ENCODE results near the gene CLEC16A.
"Not testable (repeated sequence)": the region's sequence is repeated elsewhere in the genome, so short reads cannot be mapped to it uniquely, and the experiment has no call there.

CLEC16A gene

DNA sequence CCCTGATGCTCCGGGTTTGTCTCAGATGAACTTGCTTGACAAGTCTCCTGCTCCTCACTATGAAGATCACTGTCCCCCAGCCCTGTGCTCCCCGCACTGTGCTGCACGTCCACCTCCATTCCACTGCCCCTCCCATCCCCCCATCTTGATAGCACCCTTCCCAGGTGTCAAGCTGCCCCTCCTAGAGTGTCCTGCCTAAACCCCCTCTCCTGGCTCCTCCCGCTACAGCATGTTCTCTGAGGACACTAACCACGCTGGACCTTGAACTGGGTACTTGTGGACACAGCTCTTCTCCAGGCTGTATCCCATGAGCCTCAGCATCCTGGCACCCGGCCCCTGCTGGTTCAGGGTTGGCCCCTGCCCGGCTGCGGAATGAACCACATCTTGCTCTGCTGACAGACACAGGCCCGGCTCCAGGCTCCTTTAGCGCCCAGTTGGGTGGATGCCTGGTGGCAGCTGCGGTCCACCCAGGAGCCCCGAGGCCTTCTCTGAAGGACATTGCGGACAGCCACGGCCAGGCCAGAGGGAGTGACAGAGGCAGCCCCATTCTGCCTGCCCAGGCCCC lies 20.6 kb upstream of the CLEC16A start:
- DNase-seq (ENCODE audit: low read depth): no peak

DNA sequence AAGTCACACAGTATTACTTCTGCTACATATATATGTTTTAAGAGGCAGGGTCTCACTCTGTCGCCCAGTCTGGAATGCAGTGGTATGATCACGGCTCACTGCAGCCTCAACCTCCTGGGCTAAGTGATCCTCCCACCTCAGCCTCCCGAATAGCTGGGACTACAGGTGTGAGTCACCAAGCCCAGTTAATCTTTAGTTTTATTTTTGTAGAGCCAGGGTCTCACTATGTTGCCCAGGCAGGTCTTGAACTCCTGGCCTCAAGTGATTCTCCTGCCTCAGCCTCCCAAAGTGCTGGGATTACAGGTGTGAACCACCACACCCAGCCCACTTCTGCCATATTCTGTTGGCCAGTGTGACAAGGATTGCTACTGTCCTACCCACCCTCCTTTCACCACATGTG lies 19.1 kb upstream of the CLEC16A start:
- DNase-seq (ENCODE audit: low read depth): not testable (repeated sequence)

DNA sequence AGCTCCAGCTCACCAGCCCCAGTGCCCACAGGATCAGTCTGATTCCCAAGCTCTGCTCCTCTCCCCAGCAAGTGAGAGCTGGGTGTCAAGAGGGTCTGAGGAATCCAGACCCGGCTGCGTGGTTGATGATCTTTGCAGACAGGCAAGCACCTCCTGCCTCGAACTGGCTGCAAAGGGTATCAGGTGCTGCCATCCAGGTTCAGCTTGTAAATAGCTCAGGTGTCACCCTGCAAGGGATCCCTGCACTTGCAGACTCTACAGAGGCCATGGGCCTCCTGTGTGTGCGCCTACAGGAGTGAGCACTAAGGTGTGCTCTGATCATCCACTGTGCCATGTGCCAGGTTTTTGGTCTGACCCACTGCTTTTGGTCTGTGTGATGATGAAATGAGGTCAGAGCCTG lies 18.3 kb upstream of the CLEC16A start:
- no peak for DNase-seq (ENCODE audit: low read depth)

DNA sequence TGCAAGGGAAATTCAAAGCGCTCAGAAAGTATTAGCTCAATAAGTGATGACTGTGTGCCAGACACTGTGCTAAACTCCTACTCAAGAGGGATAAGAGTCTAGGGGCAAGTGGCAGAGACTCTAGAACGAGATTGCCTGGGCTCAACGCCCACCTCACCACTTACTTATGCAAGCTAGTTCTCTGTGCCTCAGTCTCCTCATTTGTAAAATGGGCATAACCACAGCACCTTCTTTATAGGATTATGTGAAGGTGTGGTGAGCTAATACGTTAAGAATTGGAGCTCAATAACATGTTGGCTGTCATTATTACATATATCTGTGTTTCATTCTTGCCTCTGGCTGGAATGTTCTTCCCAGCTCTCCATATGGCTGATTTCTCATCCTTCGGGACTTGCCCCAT lies 17.5 kb upstream of the CLEC16A start:
- no peak for DNase-seq (ENCODE audit: low read depth)

DNA sequence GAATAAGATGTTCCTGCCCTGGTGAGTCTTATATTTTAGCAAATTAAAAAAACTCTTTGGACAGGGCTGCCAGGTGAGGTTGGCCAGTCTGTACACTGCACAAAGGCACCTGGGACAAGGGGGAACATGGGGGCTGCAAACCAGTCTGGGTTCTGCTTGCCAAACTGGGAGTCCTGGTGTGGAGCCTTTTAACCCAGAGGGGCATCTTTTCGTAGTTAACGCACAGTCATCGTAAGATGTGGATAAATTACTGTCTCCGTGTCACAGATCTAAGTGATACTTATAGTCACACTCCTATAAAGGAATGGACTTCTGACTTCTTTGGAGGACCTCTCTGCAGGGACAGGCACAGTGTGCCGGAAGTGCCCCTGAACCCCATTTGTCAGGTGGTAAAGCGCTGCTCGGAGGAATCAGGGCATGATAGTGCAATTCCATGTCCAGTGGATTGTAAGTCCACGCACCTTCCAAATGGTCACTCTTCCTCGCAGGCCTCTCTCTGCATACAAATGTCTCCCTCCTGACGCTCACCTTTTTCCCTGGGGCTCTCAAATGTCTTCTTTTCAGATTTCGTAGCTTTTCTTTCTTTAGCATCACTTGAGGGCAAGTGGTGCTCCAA lies 16.8 kb upstream of the CLEC16A start:
- DNase-seq (ENCODE audit: low read depth): no peak

DNA sequence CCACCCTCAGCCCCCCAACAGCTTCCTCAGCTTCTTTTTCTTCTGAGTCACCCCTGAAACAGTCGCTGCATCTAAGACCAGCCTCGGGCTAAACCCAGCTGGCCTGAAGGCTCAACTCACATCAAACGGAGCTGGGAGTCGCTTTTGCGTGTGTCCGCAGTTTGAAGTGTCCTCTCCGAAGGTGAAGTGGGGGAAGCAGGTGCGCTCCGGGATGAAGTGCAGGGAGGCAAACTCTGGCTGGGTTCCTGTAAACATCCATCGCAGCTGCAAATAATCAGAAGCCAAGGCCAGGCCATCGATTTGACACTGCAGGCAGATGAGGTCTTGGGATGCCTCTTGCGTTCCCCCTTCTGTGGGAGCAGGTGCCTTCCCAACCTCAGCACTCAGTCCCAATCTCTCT lies 15.3 kb upstream of the CLEC16A start:
- not testable (repeated sequence) for DNase-seq (ENCODE audit: low read depth)

DNA sequence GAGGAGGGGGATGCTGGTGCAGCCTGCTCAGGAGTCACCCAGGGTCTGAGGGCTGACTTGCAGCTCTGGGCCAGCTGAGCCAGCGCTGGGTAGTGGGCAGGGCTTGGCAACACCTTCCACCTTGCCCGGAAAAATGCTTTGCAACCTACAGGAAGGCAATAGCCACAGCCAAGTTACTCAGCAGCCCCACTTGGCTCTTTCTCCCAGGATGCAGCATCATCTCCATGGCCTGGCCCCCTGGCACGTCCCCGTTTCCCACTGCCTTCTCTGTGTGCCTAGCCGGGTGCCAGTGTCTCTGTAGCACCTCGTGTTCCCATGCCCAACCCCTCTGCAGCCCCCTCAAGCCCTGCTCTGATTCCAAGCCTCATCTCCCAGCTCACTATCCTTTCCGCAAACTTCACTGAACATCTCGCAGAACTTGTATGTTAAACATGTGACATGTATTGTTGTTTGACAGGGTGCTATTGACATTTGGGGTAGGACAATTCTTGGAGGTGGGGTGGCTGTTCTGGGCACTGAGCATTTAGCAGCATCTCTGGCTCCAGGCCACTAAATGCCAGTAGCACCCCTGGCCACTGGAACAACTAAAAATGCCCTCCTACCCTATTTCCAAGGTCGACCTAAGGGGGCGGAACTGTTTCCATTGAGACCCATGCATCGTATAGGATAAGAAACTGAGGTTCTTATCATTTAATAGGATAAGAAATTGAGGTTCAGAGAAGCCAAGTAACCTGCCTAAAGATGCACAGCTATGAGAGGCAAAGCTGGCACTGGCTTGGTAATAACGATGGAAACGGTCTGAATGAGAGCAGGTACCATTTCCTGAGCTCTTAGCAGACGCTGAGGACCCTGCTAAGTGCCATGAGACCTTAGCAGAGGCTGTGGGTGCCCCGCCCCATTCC lies 14.3 kb upstream of the CLEC16A start:
- no peak for DNase-seq (ENCODE audit: low read depth)

DNA sequence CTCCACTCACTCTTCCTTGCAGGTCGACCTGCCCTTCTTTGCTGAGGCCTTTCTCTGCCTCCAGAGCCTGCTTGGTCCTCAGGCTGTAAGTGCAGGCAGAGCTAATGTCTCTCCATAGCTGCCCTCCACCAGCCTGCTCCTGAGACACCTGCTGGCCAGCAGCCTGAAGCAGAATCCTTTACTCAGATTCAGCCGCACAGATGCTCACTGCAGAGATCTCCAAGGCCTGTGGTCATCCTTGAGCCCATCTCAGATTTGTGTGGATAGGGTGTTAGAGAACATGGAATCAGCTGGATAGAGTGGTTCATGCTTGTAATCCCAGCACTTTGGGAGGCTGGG lies 13.6 kb upstream of the CLEC16A start:
- DNase-seq (ENCODE audit: low read depth): no peak

DNA sequence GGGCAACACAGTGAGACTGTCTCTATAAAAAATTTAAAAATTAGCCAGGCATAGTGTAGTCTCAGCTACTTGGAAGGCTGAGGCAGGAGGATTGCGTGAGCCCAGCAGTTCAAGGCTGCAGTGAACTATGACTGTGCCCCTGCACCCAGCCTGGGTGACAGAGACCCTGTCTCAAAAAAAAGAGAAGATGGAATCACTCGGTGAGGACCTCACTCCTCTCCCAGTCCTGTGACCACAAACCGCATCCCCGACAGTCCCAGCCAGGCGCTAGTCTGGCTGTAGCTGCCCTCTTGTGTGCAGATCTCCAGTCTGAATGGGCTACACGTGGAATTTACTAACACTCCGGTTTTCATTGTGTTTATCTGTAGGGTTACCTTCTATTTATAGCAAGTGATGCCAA lies 13.2 kb upstream of the CLEC16A start:
- DNase-seq (ENCODE audit: low read depth): no peak

DNA sequence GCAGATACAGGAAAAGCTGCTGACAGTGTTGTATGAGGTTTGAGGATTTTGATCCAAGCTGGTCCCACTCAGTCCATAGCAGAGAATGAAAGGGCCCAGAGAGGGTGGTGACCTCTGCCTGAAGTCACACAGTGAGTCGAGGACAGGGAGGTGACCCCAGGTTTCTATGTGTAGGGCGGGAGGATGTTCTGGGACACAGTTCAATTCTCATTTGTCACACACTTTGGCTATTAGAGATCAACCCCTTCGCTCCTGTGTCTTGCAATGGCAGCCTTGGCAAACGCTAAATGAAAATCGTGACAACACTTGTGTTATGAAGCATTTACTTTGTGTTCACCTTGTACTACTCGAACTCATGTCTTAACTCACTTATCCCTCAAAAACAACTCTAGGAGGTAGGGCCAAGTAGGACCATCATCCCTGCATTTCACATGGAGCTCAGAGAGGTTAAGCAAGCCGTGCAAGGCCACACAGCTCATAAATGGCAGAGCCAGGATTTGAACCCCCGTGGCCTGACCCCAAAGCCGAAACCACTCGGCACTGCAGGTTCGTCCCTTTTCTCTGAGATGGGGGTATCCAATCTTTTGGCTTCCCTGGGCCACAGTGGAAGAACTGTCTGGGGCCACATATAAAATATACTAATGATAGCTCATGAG lies 12.3 kb upstream of the CLEC16A start:
- DNase-seq (ENCODE audit: low read depth): no peak

DNA sequence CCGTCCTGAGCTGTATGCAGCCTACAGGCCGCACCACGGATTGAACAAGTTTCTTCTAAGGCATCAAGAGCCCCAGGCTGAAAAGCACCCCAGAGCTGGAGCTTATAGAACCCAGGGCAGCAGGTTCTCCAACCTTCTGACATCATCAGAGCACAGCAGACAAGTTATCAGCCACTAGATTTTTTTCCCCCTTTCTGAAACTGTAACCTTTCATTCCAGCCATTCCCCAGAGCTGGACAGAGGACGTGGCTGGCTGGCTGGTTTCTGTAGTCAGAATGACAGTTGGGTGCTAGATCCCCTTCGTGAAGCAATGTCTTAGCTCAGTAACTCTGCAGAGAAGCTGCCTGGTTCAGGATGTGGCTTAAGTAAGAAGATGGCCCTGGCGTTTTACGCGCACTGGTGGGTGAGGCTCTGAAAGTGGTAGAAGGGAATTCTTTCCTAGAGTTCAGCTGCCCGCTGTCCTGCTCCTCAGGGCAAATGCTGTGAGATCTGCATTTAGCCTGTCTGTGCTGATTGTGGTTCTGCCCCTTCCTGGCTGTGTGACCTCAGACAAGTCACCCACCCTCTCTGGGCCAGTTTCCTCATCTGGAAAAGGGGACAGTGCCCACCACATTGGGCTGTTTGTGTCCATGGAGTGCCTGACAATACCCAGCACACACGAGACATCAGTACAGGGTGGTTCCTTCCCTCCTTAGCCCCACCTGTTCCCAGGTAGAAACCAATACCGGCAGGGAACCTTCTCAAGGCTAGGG lies 11.2 kb upstream of the CLEC16A start:
- no peak for DNase-seq (ENCODE audit: low read depth)

DNA sequence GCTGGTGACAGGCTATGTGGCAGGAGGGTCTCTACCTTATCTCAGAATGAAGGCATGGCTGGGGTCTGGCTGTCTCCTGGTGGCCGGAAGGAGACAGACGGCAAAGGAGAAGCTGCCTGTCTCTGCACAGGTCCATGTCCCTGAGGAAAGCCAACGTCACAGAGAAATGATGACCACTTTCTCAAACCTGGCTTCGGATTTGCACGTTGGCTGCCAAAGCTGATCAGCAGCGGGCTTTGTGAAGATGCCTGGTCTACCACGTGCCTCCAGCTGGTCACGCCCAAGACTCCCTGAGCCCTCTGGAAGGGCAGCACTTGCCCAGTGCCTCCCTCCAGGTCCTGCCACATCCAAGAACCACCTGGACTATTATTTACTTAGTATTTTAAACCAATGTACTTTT lies 10.5 kb upstream of the CLEC16A start:
- DNase-seq (ENCODE audit: low read depth): no peak

DNA sequence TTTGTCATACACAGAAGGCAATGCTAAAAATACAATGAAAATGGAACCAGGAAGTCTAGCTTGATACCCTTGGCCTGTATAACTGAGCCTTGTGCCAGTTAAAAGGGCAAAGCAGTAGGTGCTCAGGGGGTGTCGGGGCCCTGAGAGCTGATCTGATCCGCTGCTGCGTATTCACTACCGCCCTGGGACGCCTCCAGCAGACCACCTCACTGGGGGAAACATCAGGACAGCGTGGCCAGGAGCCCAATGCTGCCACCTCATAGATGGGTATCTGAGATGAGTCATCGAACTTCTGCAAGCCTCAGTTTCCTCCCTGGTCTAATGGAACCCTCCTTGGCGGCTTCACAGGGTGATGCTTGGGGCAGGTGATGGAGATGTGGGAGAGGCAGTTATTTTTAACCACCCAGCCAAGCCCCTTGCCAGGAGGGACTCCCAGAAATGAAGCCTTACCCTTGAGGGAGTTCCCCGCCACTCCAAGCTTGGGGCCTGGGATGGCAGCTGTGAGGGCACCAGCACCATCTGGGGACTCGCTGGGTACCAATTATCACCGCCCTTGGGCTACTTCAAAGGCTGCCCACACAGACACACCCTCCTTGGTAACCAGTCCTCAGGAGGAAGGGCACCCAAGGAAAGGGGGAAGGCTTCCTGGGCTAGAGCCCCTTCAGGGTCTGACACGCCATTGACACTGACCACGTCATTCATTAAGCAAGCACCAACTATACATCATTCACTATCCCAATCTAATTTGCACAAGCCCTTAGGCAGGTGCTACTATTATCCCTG lies 9.8 kb upstream of the CLEC16A start:
- no peak for DNase-seq (ENCODE audit: low read depth)

DNA sequence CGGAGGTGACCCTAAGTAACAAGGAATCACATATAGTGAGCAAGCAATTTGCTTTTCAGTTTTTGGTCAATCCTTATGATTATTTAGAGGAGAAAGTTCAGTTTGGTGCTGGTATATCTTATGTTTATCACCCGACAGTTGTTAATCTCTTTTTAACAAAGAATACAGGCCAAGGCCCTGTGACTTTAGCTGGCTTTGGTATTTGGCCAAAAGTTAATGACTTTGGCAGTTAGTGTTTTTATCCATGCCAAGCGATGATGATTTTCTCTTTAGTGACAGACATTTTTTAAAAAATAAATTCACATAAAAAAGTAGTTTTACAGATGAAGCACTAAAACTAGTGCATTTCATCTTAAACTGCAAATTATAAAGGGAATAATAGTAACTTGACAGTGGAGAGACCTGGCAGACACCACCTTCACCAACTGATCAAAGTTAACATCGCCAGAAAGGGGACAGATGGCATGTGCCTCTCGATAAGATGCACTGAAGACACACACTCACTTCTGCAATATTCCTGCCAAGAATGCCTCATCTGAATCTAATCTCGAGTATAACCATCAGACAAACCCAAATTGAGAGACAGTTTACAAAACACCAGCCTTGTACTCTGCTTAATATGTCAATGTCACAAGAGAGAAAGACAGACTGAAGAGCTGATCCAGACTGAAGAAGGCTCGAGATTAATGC lies 9.0 kb upstream of the CLEC16A start:
- no peak for DNase-seq (ENCODE audit: low read depth)

DNA sequence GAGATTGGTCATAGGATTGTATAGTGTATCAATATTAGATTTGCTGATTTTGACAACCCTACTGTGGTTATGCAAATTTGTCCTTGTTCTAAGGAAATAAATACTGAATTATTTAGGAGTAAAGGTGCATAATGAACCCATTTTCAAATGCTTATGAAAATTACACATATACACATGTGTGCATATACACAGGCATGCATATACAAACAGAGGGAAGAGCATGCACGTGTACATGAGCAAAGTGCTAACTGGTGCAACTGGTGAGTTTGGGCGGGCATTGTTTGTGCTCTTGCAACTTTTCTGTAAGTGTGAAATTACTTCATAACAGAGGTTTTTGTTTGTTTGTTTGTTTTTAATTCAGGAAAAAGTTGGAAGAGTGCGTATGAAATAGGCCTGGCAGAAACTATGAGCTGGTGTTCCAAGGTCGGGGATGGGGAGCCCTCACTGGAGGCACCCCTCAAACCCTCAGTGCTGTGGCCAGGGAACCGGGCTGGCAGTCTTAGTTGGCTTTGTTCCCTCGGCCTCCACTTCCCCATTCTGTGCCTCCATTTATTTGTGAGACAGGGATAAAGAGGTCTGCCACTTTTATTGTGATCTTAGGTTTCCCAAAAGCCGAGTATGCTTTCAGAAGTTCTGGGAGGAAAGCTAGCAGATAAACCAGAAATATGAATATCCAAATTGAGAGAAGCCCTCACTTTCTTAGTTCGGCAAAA lies 7.9 kb upstream of the CLEC16A start:
- DNase-seq (ENCODE audit: low read depth): no peak

DNA sequence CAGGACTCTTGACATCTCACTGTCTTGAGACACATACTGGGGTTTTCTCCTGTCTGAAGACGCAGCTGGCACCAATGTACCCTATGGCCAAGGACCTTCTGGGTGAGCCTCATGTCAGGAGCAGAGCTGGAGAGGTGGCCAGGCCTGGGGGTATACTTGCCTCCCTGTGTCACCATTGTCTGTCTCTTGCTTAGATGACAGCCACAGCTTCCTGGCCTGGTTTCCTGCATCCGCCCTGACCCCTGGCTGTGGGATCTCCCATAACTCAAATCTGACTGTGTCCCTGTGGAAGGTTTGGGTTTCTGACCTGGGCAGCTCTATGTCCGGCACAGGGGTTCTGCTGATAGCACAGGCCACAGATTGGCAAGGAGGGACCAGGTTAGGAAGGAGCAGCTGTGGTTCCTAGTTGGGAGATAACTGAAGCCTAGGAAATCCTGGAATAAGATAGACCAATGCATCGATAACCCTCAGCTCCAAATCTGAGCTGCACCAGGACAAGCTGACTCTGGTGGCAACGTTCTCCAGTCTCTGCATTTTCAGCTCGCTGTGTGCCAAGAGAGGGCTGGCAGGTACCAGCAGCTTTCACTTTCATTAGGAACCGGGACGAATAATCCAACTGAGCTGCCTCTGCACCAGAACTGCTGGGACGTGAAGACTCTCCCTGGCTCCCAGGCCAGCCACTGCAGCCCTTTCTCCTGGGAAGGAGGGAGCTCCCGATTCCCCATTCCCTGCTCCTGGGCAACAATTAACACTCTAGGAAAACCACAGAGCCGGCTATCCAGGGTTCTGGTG lies 7.1 kb upstream of the CLEC16A start:
- DNase-seq (ENCODE audit: low read depth): no peak

DNA sequence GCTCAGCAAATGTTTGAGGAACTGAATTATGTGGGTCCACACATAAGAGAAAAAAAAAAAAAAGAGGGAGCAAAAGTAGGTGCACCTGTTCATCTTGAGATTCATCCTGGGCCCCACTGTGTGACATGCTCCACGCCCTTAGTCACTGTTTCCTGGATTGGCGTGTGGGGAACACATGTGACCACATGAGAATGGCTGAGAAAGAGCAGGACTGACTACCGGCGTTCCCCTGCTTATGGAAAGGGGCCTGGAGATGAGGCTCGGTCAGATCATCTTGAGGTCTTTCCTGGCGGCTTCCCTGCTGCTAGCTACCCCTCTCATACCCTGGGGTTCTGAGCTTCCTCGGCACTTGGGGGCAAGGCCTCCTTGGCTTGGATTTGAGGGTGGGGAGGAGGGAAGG lies 6.0 kb upstream of the CLEC16A start:
- peak; percentile 39 for DNase-seq (ENCODE audit: low read depth)

DNA sequence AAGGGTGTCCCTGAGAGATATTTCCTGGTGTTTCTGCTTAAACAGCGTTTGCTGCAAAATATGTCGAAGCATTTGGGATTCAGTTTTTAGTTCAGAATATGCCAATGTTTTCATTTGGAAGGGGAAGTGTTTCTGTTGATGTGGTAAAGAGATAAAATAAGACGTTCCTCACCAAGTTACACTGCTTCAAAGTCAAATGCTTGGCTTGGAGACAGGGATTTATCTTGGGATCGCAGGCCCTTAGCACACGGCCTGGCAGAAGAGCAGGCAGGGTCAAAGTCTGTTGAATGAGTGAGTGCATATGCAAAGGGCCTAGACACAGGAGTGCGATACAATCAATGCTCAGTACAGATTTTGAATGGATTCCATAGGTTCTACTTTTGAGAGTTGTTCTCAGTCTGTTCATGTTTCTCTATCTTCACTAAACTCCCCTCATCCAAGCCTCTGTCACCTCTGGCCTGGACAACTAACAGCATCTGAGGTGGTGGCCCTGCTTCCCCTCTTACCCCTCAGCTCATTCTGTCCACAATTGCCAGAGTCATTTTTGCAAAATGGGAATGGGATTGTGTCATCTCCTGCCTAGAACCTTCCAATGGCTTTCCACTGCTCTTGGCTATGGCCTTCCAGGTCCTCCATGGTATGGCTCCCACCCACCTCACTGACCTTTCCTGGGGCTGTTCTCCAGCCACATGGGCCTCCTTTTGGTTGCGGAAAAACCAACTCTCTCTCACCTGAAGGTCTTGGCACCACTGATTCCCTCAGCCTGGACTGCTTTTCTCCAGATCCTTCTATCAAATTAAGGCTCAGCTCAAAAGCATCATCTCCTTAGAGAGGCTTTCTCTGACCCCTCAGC lies 5.3 kb upstream of the CLEC16A start:
- DNase-seq (ENCODE audit: low read depth): no peak
